Keratinocyte (primary cell): ENCODE measurements around the gene PIGW. TPM values are rescaled to one million over a fixed set of nuclear protein-coding genes. Genes with fewer than 3 reads are reported as not detected.

Source experiments
- DNase-seq: peaks from one replicate; pipeline ENCODE4 v3.0.0-alpha.2; 2011; ENCODE audit warnings: low read depth, missing footprints, low spot score
- FAIRE-seq: peaks from 2 replicates; lab custom pipeline; 2011; peaks lifted over from hg19 to GRCh38; lab: Jason Lieb, UNC
- H2AFZ ChIP-seq: 2 replicates; pipeline ENCODE4 v1.6.0; 2012; ENCODE audit warnings: low read length, control low read depth, inconsistent platforms; ENCODE audit not compliant: control insufficient read depth
- H3K27ac ChIP-seq: 2 replicates; pipeline ENCODE4 v1.5.1; 2011; ENCODE audit warnings: low read length; ENCODE audit not compliant: control insufficient read depth, insufficient read depth
- H3K27me3 ChIP-seq: 3 replicates; pipeline ENCODE4 v1.6.0; 2011; ENCODE audit warnings: low read length; ENCODE audit not compliant: control insufficient read depth, insufficient read depth; ENCODE audit errors: extremely low read depth
- H3K36me3 ChIP-seq, 2 experiments: 2 replicates in 1 of 2; 3 replicates in 1 of 2; pipeline ENCODE4 v1.5.1; 2011; ENCODE audit warnings: low read length in 2 of 2, mild to moderate bottlenecking in 1 of 2; ENCODE audit not compliant: control insufficient read depth in 2 of 2, insufficient read depth in 2 of 2; ENCODE audit errors: extremely low read depth in 1 of 2
- H3K4me1 ChIP-seq: 3 replicates; pipeline ENCODE4 v1.5.1; 2011; ENCODE audit warnings: low read length; ENCODE audit not compliant: control insufficient read depth, insufficient read depth; ENCODE audit errors: extremely low read depth
- H3K4me2 ChIP-seq: 3 replicates; pipeline ENCODE4 v1.6.0; 2011; ENCODE audit warnings: low read depth, low read length; ENCODE audit not compliant: control insufficient read depth, insufficient read depth; ENCODE audit errors: extremely low read depth
- H3K4me3 ChIP-seq, 3 experiments: fragments of 200-600 bp in 1 of 3; sonication (generic) in 1 of 3; 2 replicates in 2 of 3; 3 replicates in 1 of 3; pipeline ENCODE4 v1.5.1; 2011 to 2016; ENCODE audit warnings: low read length in 3 of 3, mild to moderate bottlenecking in 3 of 3, control low read depth in 2 of 3, inconsistent platforms in 1 of 3, low read depth in 1 of 3, mixed read lengths in 1 of 3, mixed run types in 1 of 3, moderate library complexity in 1 of 3; ENCODE audit not compliant: control insufficient read depth in 2 of 3, insufficient read depth in 2 of 3; ENCODE audit errors: extremely low read depth in 1 of 3
- H3K79me2 ChIP-seq: 2 replicates; pipeline ENCODE4 v1.6.0; 2012; ENCODE audit warnings: low read length; ENCODE audit not compliant: control insufficient read depth, insufficient read depth
- H3K9ac ChIP-seq: 3 replicates; pipeline ENCODE4 v1.6.0; 2011; ENCODE audit warnings: low read length; ENCODE audit not compliant: control insufficient read depth, insufficient read depth; ENCODE audit errors: extremely low read depth
- H3K9me1 ChIP-seq: 3 replicates; pipeline ENCODE4 v1.6.0; 2011; ENCODE audit warnings: low read length; ENCODE audit not compliant: control insufficient read depth, insufficient read depth; ENCODE audit errors: extremely low read depth
- H3K9me3 ChIP-seq: 2 replicates; pipeline ENCODE4 v1.5.1; 2012; ENCODE audit warnings: low read depth, low read length; ENCODE audit not compliant: control insufficient read depth
- H4K20me1 ChIP-seq: 3 replicates; pipeline ENCODE4 v1.6.0; 2011; ENCODE audit warnings: low read length; ENCODE audit not compliant: control insufficient read depth, insufficient read depth; ENCODE audit errors: extremely low read depth
- CTCF ChIP-seq, 3 experiments: IDR thresholded peaks in 1 of 3; conservative IDR thresholded peaks in 1 of 3; optimal IDR thresholded peaks in 1 of 3; 2 replicates in 2 of 3; 3 replicates in 1 of 3; pipeline versions ENCODE3 to v1.5.1; 2011; ENCODE audit warnings: low read length in 3 of 3, mild to moderate bottlenecking in 3 of 3, moderate library complexity in 2 of 3, control low read depth in 1 of 3, inconsistent platforms in 1 of 3; ENCODE audit not compliant: insufficient read depth in 2 of 3; ENCODE audit errors: extremely low read depth in 1 of 3
- EZH2 ChIP-seq: IDR thresholded peaks from one replicate; pipeline ENCODE4 v1.6.1; 2012; ENCODE audit warnings: inconsistent platforms, mild to moderate bottlenecking, low read length, moderate library complexity
- dilution Hi-C: fragments of 300-500 bp; cut with MboI; formaldehyde crosslinking; loops from one replicate; pipeline ENCODE4 v1.7.0; 2020; ENCODE audit warnings: low sequenced_read_pairs; ENCODE audit not compliant: extremely low pct_ligation_motif_present
- polyA plus RNA-seq, 5 experiments: library from polyadenylated mRNA; depleted of rRNA in 3 of 5; stranded (reverse) in 3 of 5; stranded (forward) in 1 of 5; unstranded in 1 of 5; fragments of >200 nt; gene quantifications; 1 replicate in 1 of 5; 2 replicates in 3 of 5; 3 replicates in 1 of 5; pipeline versions ENCODE4 v1.2.1 to v1.2.3, GENCODE V29; 2011 to 2012; ENCODE audit warnings: missing spikeins in 2 of 5, low read depth in 1 of 5, low replicate concordance in 1 of 5

Gene PIGW
- polyA plus RNA-seq, 1 donor (not counting 4 experiments of a cell fraction or from before 2014, with no cell fraction given), result 9.8 TPM

DNA sequence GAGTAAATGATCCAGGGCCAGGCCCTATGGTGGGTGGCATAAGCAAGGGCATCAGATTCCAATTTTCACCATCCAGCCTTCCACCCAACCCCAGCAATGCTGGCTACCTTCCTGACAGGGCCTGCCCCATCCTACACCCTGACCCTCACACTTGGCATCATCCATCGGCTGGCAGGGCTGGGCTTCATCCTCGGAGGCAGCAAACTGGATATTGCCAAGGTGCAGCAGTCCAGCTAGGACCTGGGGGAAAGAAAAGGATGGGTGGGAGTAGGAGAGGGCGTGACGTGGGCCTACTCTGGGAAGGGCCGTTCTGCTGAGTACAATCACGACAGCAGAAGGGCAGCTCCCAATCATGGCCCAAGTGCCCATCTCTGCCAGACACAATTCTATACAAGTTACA lies 23.6 kb upstream of the PIGW start:
- Histone ChIP-seq H3K4me3 (no peak overlapping the region), H3K9ac (no peak overlapping the region), H3K27ac (no peak overlapping the region), H3K27me3 (no peaks in the 10 kb centered on the region), H3K4me2 (no peak overlapping the region), H3K9me3 (no peaks in the 10 kb centered on the region), H3K36me3 (peaks cover 48 to 80% of the 10 kb centered on the region in 2 experiments), H3K9me1 (no peaks in the 10 kb centered on the region), H3K79me2 (no peaks in the 10 kb centered on the region), H2AFZ (no peak overlapping the region), H4K20me1 (no peaks in the 10 kb centered on the region), H3K4me1 (no peaks in the 10 kb centered on the region)
- dilution Hi-C loops, result no loop called here
- no peak for TF ChIP-seq CTCF (optimal IDR thresholded peaks at IDR 0.05 in 1 of 3, IDR thresholded peaks at IDR 0.05 in 1 of 3, conservative IDR thresholded peaks at IDR 0.05 in 1 of 3; ENCODE audit: extremely low read depth in 1 of 3, insufficient read depth in 2 of 3, low read length in 3 of 3)
- no peak for TF ChIP-seq EZH2
- DNase-seq, result no peak
- no peak for FAIRE-seq

DNA sequence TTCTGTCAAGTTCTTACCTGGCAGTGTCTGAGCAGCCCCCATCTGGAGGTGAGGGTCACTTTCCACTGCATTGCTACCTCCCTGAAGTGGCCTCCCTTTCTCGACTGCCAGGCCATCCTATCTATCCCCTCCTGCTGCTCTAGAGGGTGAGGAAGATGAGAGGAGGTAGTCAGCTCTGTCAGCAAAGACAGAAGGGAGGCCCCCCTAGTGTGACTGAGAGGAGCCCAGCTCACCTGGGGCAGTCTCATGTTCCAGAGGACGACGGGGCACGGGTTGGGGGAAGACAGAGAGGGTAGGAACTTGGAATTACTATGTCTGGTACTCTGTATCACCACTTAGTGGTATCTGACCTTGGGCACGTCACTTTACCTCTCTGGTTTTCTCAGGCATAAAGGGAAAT lies 22.1 kb upstream of the PIGW start:
- FAIRE-seq, result no peak
- peaks cover 37 to 71% of the 10 kb centered on the region in 2 experiments for H3K36me3 ChIP-seq

More for the DNA sequence above, 22.1 kb upstream of the PIGW start:
- dilution Hi-C loops, result no loop called here
- H4K20me1 ChIP-seq, result no peaks in the 10 kb centered on the region
- no peaks in the 10 kb centered on the region for H3K9me1 ChIP-seq
- H3K9ac ChIP-seq, result no peak overlapping the region
- no peaks in the 10 kb centered on the region for H3K79me2 ChIP-seq
- no peak for DNase-seq
- no peak overlapping the region for H3K27ac ChIP-seq
- no peak overlapping the region for H3K4me3 ChIP-seq
- no peaks in the 10 kb centered on the region for H3K4me1 ChIP-seq
- TF ChIP-seq CTCF (optimal IDR thresholded peaks at IDR 0.05 in 1 of 3, IDR thresholded peaks at IDR 0.05 in 1 of 3, conservative IDR thresholded peaks at IDR 0.05 in 1 of 3; ENCODE audit: extremely low read depth in 1 of 3, insufficient read depth in 2 of 3, low read length in 3 of 3), result no peak
- H3K4me2 ChIP-seq, result no peak overlapping the region
- H3K27me3 ChIP-seq, result no peaks in the 10 kb centered on the region
- no peaks in the 10 kb centered on the region for H3K9me3 ChIP-seq
- no peak overlapping the region for H2AFZ ChIP-seq
